GM10266 (cell line): Measurements from ENCODE around the gene CTDSP2.
A peak's percentile ranks its signal among the peaks of the same experiment; 100 is the strongest.

ENCODE experiments used
- DNase-seq: peaks from one replicate; pipeline ENCODE4 v3.0.0; 2012; ENCODE audit errors: extremely low spot score
- TF ChIP-seq, protein P1 (sequence below): IDR thresholded peaks from 2 replicates; pipeline ENCODE4 v1.5.1; 2012; ENCODE audit warnings: mild to moderate bottlenecking, low read depth; ENCODE audit not compliant: control insufficient read depth, insufficient read depth; ENCODE audit errors: missing control alignments

Gene CTDSP2

DNA sequence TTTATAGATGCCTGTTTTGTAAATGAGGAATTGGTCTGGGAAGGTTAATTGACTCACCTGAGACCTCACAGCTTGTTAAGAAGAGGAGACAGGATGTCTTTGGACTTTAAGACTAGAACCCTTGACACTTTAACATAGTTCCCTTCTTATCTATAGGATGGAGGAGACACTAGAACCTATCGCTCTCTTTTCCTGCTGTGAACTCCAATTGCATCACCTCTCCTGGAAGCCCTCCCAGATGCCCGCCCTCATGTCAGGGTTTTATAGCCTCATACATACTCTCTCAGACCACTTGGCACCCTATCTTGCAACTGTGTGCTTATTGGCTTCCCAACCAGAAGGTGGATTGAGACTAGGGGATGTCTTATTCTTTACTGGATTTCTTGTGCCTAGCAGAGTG, 2.5 kb upstream of the CTDSP2 start:
- no peak for DNase-seq
- TF ChIP-seq, protein P1, sequence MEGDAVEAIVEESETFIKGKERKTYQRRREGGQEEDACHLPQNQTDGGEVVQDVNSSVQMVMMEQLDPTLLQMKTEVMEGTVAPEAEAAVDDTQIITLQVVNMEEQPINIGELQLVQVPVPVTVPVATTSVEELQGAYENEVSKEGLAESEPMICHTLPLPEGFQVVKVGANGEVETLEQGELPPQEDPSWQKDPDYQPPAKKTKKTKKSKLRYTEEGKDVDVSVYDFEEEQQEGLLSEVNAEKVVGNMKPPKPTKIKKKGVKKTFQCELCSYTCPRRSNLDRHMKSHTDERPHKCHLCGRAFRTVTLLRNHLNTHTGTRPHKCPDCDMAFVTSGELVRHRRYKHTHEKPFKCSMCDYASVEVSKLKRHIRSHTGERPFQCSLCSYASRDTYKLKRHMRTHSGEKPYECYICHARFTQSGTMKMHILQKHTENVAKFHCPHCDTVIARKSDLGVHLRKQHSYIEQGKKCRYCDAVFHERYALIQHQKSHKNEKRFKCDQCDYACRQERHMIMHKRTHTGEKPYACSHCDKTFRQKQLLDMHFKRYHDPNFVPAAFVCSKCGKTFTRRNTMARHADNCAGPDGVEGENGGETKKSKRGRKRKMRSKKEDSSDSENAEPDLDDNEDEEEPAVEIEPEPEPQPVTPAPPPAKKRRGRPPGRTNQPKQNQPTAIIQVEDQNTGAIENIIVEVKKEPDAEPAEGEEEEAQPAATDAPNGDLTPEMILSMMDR: no peak

DNA sequence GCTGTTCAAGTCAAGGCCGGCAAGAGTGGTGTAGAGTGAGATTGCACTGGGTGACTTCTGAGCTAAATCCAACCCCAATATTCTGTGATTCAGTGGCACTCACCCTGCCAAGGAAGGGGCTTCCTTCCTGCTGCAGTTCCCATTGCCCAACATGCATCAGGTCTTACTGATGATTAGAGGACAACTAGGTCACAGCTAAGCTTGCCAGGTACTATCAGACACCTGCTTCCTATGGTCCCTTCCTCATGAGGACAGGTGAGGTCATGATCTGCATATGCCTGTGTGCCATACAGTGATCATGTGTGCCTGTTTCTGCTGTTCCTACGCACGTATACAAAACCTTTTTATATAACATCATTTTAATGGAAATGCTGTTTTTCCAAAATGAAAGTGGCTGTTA, 1.7 kb upstream of the CTDSP2 start:
- no peak for DNase-seq
- TF ChIP-seq, protein P1: no peak

DNA sequence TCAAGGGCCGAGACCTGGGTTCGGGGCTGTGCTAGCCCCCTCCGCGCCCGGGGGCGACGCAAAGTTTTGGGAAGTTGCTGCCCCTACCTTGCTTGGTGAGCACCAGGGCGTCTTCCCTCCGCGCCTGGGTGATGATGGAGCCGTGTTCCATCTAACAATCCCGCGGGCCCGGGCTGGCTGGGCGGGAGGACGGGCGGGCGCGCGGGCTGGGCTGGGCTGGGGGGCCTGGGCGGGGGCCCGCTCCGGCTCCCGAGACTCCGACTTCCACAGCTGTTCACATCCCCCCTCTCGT, 298 bp downstream of the CTDSP2 start:
- DNase-seq: peak; percentile 54
- TF ChIP-seq, protein P1: no peak

DNA sequence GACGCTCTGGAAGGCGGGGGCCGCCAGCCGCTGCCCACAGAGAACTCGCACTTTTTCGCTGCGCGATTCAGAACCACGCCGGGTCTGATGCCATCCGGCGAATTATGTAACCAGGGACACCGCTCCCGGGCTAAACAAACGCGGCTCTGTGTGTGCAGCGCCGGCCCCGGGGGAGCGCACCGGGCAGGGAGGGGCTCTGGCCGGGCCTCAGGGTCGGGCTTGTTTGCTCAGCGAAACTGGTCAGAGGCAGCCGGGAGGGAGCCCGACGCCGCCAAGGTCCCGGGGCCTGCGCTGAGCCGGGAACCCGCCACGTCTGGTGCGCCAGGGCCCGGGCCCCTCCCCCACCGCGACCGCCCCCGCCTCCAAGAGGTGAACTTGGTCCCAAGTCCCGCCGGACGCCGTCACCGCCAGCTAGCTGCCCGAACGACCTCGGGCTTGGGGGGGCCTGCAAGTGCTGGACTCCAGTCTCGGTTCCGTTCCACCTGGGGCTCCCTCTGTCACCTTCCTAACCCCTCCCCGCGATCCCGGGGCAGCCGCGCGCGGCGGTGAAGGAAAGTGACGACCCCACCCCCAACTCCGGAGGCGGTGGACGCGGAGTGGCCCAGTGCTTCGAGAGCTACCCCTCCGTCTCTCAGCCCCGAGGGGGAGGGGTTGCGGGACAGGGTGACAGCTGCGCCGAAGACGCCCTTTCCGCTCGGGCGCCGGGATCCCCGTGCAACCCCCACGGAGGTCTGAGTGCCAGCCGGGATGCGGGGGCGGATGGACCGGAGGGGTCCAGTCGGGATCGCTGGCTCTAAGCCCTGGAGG, 848 bp downstream of the CTDSP2 start:
- DNase-seq: peak; percentile 81
- TF ChIP-seq, protein P1: no peak

DNA sequence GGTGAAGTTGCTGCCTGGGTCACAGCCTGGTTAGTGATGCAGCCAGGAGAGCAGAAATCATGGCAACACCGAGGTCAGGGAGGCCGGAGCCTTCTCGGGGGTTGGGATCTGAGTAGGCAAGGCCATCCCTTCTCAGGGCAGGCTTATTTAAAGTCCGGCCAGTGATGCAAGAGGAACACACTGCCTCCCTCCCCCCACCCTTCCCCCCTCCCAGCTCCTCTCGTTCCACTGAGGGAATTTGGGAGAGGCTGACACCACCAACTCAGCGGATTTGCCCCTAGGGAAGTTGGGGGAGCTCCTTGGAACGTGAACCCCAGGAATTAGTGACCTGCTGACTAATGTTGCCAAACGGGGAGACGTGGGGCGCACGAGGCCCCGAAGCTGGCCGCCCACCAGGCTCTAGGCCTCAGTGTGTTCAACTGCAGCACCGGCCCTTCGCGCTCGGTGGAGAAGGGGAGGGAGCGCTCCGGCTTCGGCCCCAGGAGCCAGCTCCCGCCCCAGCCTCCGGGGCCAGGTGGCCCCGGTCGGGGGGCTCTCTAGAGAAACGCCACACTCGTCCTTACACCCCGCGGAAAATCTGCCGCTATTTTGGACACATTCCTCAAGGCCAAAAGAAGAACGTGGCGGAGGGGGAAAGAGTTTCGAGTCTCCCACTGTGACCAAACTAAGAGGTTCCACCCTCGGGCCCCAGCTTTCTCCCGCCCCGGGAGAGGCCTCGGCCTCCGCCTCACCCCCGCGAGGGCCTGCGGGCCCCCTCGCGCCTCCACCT, 1.6 kb downstream of the CTDSP2 start:
- peak; percentile 61 for DNase-seq
- TF ChIP-seq, protein P1: no peak

DNA sequence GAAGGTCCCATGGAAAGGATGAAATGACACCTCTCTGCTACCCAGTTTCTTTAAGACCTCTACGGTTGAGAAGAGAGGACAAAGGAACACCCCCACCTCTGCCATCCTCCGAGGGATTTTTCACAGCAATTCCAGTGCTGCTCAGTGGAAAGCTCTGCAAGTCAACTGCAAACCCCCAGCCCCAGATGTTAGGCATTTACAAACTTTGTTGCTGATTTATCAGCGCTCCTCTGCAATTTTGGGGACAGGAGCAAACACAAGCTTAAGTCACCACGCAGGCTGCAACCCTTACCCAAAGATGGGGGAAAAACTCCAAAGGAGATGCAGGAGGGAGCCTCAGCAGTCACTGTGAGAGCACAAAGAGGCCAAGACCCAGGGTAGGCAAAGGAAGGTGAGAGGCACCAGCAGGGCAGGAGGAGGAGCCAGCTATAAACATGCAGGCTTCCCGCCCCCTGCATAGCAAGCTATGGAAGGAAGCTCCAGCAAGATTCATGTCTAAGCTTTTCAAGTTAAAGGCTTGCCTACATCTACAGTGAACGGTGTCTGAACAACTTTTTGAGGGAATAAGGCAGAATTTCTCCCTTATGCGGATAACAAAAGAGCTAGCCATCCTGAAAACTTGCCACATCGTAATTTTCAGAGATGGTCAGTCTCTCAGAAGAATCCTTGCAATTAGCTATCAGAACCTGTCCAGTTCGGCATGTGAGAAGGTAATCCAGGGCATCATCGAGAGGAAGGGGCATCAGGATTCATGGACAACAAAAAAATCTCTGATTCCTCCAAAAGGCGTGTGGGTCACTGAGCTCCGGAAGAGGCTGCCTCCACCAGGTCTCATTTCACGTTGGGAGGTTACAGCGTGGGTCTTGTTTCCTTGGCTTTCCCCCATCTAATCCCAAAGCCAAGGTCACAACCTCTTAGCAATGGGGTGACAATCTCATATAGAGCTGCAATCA, 3.9 kb downstream of the CTDSP2 start:
- DNase-seq: no peak
- TF ChIP-seq, protein P1: no peak
